Activated CD4-positive, alpha-beta T cell treated with anti-CD3 and anti-CD28 coated beads, Interleukin-2, amount 10 ng/mL, durations not matched to agents 7 days and 5 days (primary cell): ENCODE results near the gene SSH2. TPM values are rescaled to one million over a fixed set of nuclear protein-coding genes. Genes with fewer than 3 reads are reported as not detected.

Source experiments
- CTCF ChIA-PET: fragments of 350-600 bp; sonication (Branson Sonifier 250); formaldehyde crosslinking; loops from one replicate; lab custom pipeline; 2021; ENCODE audit warnings: antibody characterized with exemption; lab: Charles Lee
- POLR2A ChIA-PET: fragments of 350-600 bp; sonication (Branson Sonifier 250); formaldehyde crosslinking; loops from one replicate; lab custom pipeline; 2021; ENCODE audit warnings: antibody characterized with exemption; lab: Charles Lee
- DNase-seq: peaks from one replicate; pipeline ENCODE4 v3.0.0-alpha.2; 2020
- H3K27ac Mint-ChIP-seq: one replicate; pipeline ENCODE4 v1.8.0; 2021; ENCODE audit warnings: mild to moderate bottlenecking, moderate library complexity, mixed read lengths
- H3K27me3 Mint-ChIP-seq: one replicate; pipeline ENCODE4 v1.8.0; 2021; ENCODE audit warnings: mixed read lengths
- H3K36me3 Mint-ChIP-seq: one replicate; pipeline ENCODE4 v1.8.0; 2021; ENCODE audit warnings: low read depth, mixed read lengths
- H3K4me1 Mint-ChIP-seq: one replicate; pipeline ENCODE4 v1.8.0; 2021; ENCODE audit warnings: mixed read lengths
- H3K4me3 Mint-ChIP-seq: one replicate; pipeline ENCODE4 v1.8.0; 2021; ENCODE audit warnings: mild to moderate bottlenecking, moderate library complexity, mixed read lengths
- H3K9me3 Mint-ChIP-seq: one replicate; pipeline ENCODE4 v1.8.0; 2021; ENCODE audit warnings: mixed read lengths
- total RNA-seq, 2 experiments: library from RNA; stranded (reverse); gene quantifications; one replicate each; pipeline ENCODE4 v1.2.3, GENCODE V29; 2021

The SSH2 gene
- total RNA-seq, 2 experiments from 2014 or later = 72.5 to 74.2 TPM

- peak; percentile 22 for DNase-seq
- peak overlapping the region; percentile 87 for H3K27ac Mint-ChIP-seq
- H3K4me1 Mint-ChIP-seq = peaks cover 46% of the 10 kb centered on the region
- no peaks in the 10 kb centered on the region for H3K27me3 Mint-ChIP-seq
- CTCF ChIA-PET = interaction anchor here (1.3 to 1.5 kb wide), 2 partner anchors 13 to 141 kb away, joined by 3 to 4 read pairs; no protein-coding TSS in a partner anchor
- POLR2A ChIA-PET = no interaction called here
- peaks cover 29% of the 10 kb centered on the region for H3K36me3 Mint-ChIP-seq
- H3K9me3 Mint-ChIP-seq = no peaks in the 10 kb centered on the region
- peak overlapping the region; percentile 56 for H3K4me3 Mint-ChIP-seq
These were observed 172.2 kb downstream of the SSH2 start for GRCh38 chr17:29757788-29758187.

DNA sequence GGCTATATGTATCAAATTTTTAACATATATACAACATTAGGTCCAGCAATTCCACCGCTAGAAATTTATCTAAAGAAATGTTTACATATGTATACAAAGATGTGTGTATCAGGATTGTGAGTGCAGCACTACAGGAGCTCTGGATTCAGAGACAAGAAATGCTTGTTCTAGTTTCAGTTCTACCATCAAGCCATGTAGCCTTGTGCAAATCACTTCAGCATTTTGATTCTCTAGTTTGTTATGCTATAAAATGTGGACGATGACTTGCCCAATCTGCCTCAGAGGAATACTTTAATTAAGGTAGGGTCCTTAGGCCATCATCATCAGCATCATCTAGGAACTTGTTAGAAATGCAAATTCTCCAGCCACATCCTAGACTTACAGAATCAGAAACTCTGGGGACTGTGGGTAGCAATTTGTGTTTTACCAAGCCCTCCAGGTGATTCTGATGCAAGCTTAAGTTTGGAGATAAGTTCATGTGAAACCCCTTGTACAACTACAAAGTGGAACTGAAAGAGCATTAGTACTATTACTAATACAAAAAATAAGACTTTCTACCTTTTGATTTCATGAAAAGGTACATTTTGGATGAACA is 176.1 kb downstream of the SSH2 start:
- H3K27ac Mint-ChIP-seq = no peak overlapping the region
- POLR2A ChIA-PET = no interaction called here
- H3K36me3 Mint-ChIP-seq = peaks cover 31% of the 10 kb centered on the region
- no peak for DNase-seq
- H3K9me3 Mint-ChIP-seq = no peaks in the 10 kb centered on the region
- H3K4me3 Mint-ChIP-seq = no peak overlapping the region
- no peaks in the 10 kb centered on the region for H3K27me3 Mint-ChIP-seq
- CTCF ChIA-PET = interaction anchor here (1.9 kb wide), 1 partner anchor 14 kb away, joined by 6 read pairs; no protein-coding TSS in a partner anchor
- H3K4me1 Mint-ChIP-seq = peaks cover 35% of the 10 kb centered on the region

- H3K36me3 Mint-ChIP-seq = peaks cover 31% of the 10 kb centered on the region
- CTCF ChIA-PET = interaction anchor here (0.6 to 1.2 kb wide), 3 partner anchors 28 to 131 kb away, joined by 3 read pairs; no protein-coding TSS in a partner anchor
- POLR2A ChIA-PET = interaction anchor here (0.9 kb wide), 1 partner anchor 11 kb away, joined by 4 read pairs; no protein-coding TSS in a partner anchor
- no peak overlapping the region for H3K4me3 Mint-ChIP-seq
- H3K9me3 Mint-ChIP-seq = no peaks in the 10 kb centered on the region
- H3K27ac Mint-ChIP-seq = no peak overlapping the region
- H3K4me1 Mint-ChIP-seq = peaks cover 39% of the 10 kb centered on the region
- H3K27me3 Mint-ChIP-seq = no peaks in the 10 kb centered on the region
- no peak for DNase-seq
These were observed 180.8 kb downstream of the SSH2 start for GRCh38 chr17:29749045-29749825.

DNA sequence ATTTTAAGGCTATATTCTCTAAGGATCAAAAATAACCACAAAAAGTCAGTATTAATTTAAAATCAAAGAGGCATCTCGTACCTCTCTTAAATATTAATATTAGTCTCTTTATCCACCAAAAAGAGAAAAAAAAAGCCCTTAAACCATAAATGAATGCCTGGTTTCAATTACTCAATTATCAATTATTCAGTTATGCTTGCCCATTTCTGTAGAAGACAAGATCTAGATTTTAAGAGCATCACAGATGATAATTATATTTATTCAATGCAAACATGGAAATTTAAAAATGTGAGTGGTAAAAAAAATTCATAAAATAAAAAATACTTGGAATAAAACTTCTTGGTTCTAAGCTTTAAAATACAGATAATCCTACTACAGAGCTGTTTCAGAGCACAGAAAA is 181.6 kb downstream of the SSH2 start:
- Mint-ChIP-seq H3K27ac (no peak overlapping the region), H3K4me1 (peaks cover 36% of the 10 kb centered on the region), H3K27me3 (no peaks in the 10 kb centered on the region), H3K4me3 (no peak overlapping the region), H3K36me3 (peaks cover 27% of the 10 kb centered on the region), H3K9me3 (no peaks in the 10 kb centered on the region)
- POLR2A ChIA-PET = interaction anchor here (0.9 kb wide), 1 partner anchor 12 kb away, joined by 4 read pairs; no protein-coding TSS in a partner anchor
- DNase-seq = no peak
- CTCF ChIA-PET = interaction anchor here (1.1 kb wide), 1 partner anchor 131 kb away, joined by 3 read pairs; no protein-coding TSS in a partner anchor

- H3K27ac Mint-ChIP-seq = no peak overlapping the region
- ChIA-PET CTCF (interaction anchor here (0.9 to 2.0 kb wide), 2 partner anchors 14 to 599 kb away, joined by 3 to 5 read pairs; no protein-coding TSS in a partner anchor), POLR2A (interaction anchor here (1.1 kb wide), 1 partner anchor 25 kb away, joined by 3 read pairs; no protein-coding TSS in a partner anchor)
- no peaks in the 10 kb centered on the region for H3K27me3 Mint-ChIP-seq
- no peaks in the 10 kb centered on the region for H3K9me3 Mint-ChIP-seq
- H3K4me1 Mint-ChIP-seq = peaks cover 37% of the 10 kb centered on the region
- DNase-seq = no peak
- H3K4me3 Mint-ChIP-seq = no peak overlapping the region
- H3K36me3 Mint-ChIP-seq = peaks cover 23% of the 10 kb centered on the region
These were observed 182.4 kb downstream of the SSH2 start for GRCh38 chr17:29747660-29748059.

- ChIA-PET CTCF (interaction anchor here (0.5 to 2.0 kb wide), 3 partner anchors 15 to 40 kb away, joined by 3 to 5 read pairs (median 5); no protein-coding TSS in a partner anchor), POLR2A (no interaction called here)
These were observed 183.4 kb downstream of the SSH2 start for GRCh38 chr17:29746669-29747068.

GRCh38 chr17:29744121-29744520 is 185.9 kb downstream of the SSH2 start:
- POLR2A ChIA-PET = no interaction called here
- H3K27ac Mint-ChIP-seq = no peak overlapping the region

More at GRCh38 chr17:29746669-29747068, 183.4 kb downstream of the SSH2 start:
- H3K4me3 Mint-ChIP-seq = no peak overlapping the region
- DNase-seq = no peak
- H3K27me3 Mint-ChIP-seq = no peaks in the 10 kb centered on the region
- no peaks in the 10 kb centered on the region for H3K9me3 Mint-ChIP-seq
- H3K36me3 Mint-ChIP-seq = peaks cover 24% of the 10 kb centered on the region
- peaks cover 40% of the 10 kb centered on the region for H3K4me1 Mint-ChIP-seq
- no peak overlapping the region for H3K27ac Mint-ChIP-seq

DNA sequence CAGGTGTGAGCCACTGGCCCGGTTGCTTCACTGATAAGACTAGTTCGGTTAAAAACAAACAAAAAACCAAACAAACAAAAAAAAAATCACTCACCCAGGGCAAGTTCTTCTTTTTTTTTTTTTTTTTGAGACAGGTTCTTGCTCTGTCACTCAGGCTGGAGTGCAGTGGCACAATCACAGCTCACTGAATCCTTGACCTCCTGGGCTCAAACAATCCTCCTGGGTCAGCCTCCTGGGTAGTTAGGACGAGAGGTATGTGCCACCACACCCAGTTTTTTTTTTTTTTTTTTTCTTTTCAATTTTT is 187.9 kb downstream of the SSH2 start:
- Mint-ChIP-seq H3K4me3 (no peak overlapping the region), H3K9me3 (no peaks in the 10 kb centered on the region), H3K27ac (no peak overlapping the region), H3K4me1 (peaks cover 40% of the 10 kb centered on the region), H3K36me3 (peaks cover 13% of the 10 kb centered on the region), H3K27me3 (no peaks in the 10 kb centered on the region)
- POLR2A ChIA-PET = no interaction called here
- no peak for DNase-seq
- CTCF ChIA-PET = interaction anchor here (0.6 to 1.3 kb wide), 3 partner anchors 23 to 103 kb away, joined by 3 to 4 read pairs (median 3); no protein-coding TSS in a partner anchor

More at GRCh38 chr17:29744121-29744520, 185.9 kb downstream of the SSH2 start:
- DNase-seq = no peak
- no peaks in the 10 kb centered on the region for H3K9me3 Mint-ChIP-seq
- H3K36me3 Mint-ChIP-seq = peaks cover 17% of the 10 kb centered on the region
- peaks cover 52% of the 10 kb centered on the region for H3K4me1 Mint-ChIP-seq
- no peaks in the 10 kb centered on the region for H3K27me3 Mint-ChIP-seq
- H3K4me3 Mint-ChIP-seq = no peak overlapping the region
- CTCF ChIA-PET = interaction anchor here (0.5 to 1.8 kb wide), 4 partner anchors 8 to 22 kb away, joined by 3 to 5 read pairs (median 4); no protein-coding TSS in a partner anchor

DNA sequence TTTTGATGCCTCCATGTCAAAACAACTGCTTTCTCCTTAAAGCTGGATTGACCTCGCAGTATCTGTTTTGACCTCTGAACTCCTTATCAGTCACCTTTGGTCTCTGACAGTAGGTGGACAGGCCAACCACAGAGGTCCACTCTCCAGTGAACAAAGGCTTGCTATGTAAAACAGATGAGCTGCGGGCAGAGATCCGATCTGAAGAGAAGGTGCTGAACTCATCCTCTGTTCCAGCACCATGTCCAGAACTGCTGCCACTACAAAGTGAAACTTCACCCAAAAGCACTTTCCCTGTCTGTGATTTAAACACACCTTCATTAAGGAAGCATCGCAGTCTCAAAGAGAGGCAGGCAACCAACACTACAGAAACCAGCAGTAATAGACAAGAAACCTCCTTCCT is 190.0 kb downstream of the SSH2 start:
- no peaks in the 10 kb centered on the region for H3K27me3 Mint-ChIP-seq
- no peak overlapping the region for H3K4me3 Mint-ChIP-seq
- H3K36me3 Mint-ChIP-seq = peaks cover 6% of the 10 kb centered on the region
- CTCF ChIA-PET = interaction anchor here (1.8 kb wide), 1 partner anchor 14 kb away, joined by 6 read pairs; no protein-coding TSS in a partner anchor
- no peak overlapping the region for H3K27ac Mint-ChIP-seq
- no peaks in the 10 kb centered on the region for H3K9me3 Mint-ChIP-seq
- H3K4me1 Mint-ChIP-seq = peaks cover 26% of the 10 kb centered on the region
- DNase-seq = no peak
- POLR2A ChIA-PET = no interaction called here

DNA sequence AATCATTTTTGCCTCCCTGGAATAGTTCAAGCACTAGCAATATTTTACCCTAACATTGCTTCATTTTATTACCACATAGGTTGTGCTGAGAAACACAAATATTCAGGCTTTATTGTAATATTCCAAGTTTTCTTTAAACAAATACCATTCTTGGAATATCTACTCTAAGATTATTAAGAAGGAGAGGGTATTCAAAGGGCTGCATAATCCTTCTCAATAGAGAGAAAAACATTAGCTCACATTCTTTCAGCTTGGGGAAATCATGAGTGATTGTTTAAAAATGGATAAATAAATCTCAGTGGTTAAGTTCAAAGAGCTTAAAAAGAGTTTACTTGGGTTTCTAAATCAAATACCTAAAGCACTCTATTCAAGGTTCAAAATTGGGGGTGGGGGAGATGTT is 195.4 kb downstream of the SSH2 start:
- Mint-ChIP-seq H3K9me3 (no peaks in the 10 kb centered on the region), H3K4me1 (peaks cover 13% of the 10 kb centered on the region), H3K27ac (no peak overlapping the region), H3K4me3 (no peak overlapping the region), H3K36me3 (peaks cover 16% of the 10 kb centered on the region), H3K27me3 (no peaks in the 10 kb centered on the region)
- no peak for DNase-seq
- POLR2A ChIA-PET = no interaction called here
- CTCF ChIA-PET = interaction anchor here (0.6 to 1.8 kb wide), 4 partner anchors 12 to 171 kb away, joined by 3 to 5 read pairs (median 4); no protein-coding TSS in a partner anchor

DNA sequence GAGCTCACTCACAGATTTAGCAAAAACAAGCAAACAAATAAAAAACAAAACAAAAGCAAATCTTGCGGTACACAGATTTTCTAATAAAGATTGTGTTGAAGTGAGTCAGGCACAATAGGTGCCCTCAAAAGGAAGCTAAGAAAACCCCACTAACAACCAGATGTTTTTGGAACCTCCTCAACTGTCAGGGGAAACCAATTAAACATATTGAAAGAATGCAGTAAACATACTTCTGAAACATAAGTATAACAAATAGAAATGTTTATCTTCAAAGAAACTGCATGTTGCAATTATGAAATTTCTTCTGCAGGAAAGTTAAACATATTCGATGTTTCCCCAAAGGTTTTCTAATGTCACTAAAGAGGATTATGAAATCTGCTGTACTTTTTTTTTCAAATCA is 196.9 kb downstream of the SSH2 start:
- Mint-ChIP-seq H3K36me3 (peaks cover 26% of the 10 kb centered on the region), H3K4me1 (peaks cover 24% of the 10 kb centered on the region), H3K9me3 (peaks cover 7% of the 10 kb centered on the region), H3K27ac (no peak overlapping the region), H3K4me3 (no peak overlapping the region), H3K27me3 (no peaks in the 10 kb centered on the region)
- ChIA-PET POLR2A (interaction anchor here (0.7 to 0.9 kb wide), 2 partner anchors 27 to 198 kb away, joined by 3 read pairs; no protein-coding TSS in a partner anchor), CTCF (interaction anchor here (0.6 to 1.8 kb wide), 7 partner anchors 10 to 125 kb away, joined by 3 to 6 read pairs (median 3); no protein-coding TSS in a partner anchor)
- no peak for DNase-seq

- DNase-seq = no peak
- H3K36me3 Mint-ChIP-seq = peaks cover 29% of the 10 kb centered on the region
- H3K4me3 Mint-ChIP-seq = no peak overlapping the region
- H3K27me3 Mint-ChIP-seq = no peaks in the 10 kb centered on the region
- peaks cover 28% of the 10 kb centered on the region for H3K4me1 Mint-ChIP-seq
- H3K27ac Mint-ChIP-seq = no peak overlapping the region
- peaks cover 9% of the 10 kb centered on the region for H3K9me3 Mint-ChIP-seq
- ChIA-PET CTCF (interaction anchor here (0.7 to 1.8 kb wide), 4 partner anchors 10 to 21 kb away, joined by 3 to 6 read pairs (median 4); no protein-coding TSS in a partner anchor), POLR2A (interaction anchor here (0.6 to 0.9 kb wide), 2 partner anchors 29 to 198 kb away, joined by 3 read pairs; no protein-coding TSS in a partner anchor)
These were observed 197.4 kb downstream of the SSH2 start for GRCh38 chr17:29732613-29733012.
